ENCODE results near the gene H2AZ2.
"Not testable (repeated sequence)": the region's sequence is repeated elsewhere in the genome, so short reads cannot be mapped to it uniquely, and the experiment has no call there.

H2AZ2 gene

DNA sequence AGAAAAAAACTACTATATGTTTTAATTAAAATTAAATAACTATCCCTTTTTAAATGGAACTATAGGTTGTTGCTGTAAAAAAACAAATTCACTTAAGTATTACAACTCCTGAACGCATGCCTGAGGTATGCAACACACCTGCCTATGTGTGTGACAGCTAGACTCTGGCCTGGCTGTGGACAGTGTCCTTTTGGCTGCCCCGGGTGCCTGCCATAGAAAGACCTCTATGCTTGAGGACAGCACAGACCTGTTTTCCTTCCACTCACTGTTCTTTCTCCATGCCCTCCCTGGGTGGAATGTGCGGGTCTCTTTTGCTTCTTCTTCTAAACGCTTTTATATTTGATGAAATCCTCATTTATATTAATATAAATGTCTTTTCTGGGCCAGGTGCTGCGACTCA, 57.9 kb downstream of the H2AZ2 start:
- DNase-seq (ENCODE audit: low read depth) = no peak
- TF ChIP-seq CTCF (conservative IDR thresholded peaks at IDR 0.05; ENCODE audit: low read length) = no peak
- no peak overlapping the region for H3K4me3 ChIP-seq (ENCODE audit: low read length)

GRCh38 chr7:44787762-44788161, 60.1 kb downstream of the H2AZ2 start:
- no peak for DNase-seq (ENCODE audit: low read depth)
- no peak overlapping the region for H3K4me3 ChIP-seq (ENCODE audit: low read length)
- TF ChIP-seq CTCF (conservative IDR thresholded peaks at IDR 0.05; ENCODE audit: low read length) = no peak

GRCh38 chr7:44787041-44787440, 60.8 kb downstream of the H2AZ2 start:
- no peak for TF ChIP-seq CTCF (conservative IDR thresholded peaks at IDR 0.05; ENCODE audit: low read length)
- H3K4me3 ChIP-seq (ENCODE audit: low read length) = no peak overlapping the region
- no peak for DNase-seq (ENCODE audit: low read depth)

GRCh38 chr7:44785218-44785617, 62.7 kb downstream of the H2AZ2 start:
- not testable (repeated sequence) for DNase-seq (ENCODE audit: low read depth); H3K4me3 ChIP-seq (ENCODE audit: low read length)

DNA sequence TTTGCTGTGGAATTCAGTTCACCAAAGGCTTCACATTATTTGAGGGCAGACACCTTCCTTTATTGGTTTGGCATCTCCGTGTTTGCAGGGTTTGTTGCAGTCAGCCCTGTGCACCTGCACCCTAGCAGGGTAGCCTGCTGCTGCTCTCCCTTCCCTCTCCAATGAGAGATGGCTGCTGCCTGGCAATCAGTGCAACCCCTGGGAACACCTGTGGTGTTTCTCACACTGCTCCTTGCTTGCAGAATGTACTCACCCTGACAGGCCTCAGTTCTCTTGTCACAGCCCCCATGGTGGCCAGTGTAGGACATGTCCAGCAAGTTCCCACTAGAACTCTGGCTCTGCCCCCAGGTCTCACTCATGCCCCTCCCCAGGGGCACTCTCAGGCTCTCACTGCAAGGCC, 63.5 kb downstream of the H2AZ2 start:
- H3K4me3 ChIP-seq (ENCODE audit: low read length) = no peak overlapping the region
- TF ChIP-seq CTCF (conservative IDR thresholded peaks at IDR 0.05; ENCODE audit: low read length) = no peak
- DNase-seq (ENCODE audit: low read depth) = no peak

DNA sequence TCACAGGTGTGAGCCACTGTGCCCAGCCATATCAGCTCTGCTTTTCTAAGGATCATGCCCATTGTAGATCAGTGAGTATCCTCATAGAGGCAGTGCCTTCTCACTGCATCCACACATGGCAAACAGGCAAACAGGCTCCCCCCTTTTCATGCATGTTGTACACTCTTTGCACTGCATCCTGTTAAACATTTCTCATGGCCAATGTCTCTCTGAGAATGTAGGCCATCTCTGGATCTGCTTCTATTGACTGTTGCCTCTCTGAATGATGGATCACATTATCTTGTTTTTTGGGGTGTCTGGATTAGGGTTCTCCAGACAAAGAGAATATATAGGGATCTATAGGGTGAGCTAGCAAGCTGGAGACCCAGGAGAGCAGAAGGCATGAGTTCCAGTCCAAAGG, 64.5 kb downstream of the H2AZ2 start:
- no peak for TF ChIP-seq CTCF (conservative IDR thresholded peaks at IDR 0.05; ENCODE audit: low read length)
- no peak overlapping the region for H3K4me3 ChIP-seq (ENCODE audit: low read length)
- DNase-seq (ENCODE audit: low read depth) = no peak

- no peak overlapping the region for H3K4me3 ChIP-seq (ENCODE audit: low read length)
- no peak for TF ChIP-seq CTCF (conservative IDR thresholded peaks at IDR 0.05; ENCODE audit: low read length)
- DNase-seq (ENCODE audit: low read depth) = no peak
Observed at GRCh38 chr7:44782460-44782859, 65.4 kb downstream of the H2AZ2 start.

Data from AG10803 (cell line).